Measurements from ENCODE around the gene KLHDC8A. TPM values are rescaled to one million over a fixed set of nuclear protein-coding genes. Genes with fewer than 3 reads are reported as not detected.

The KLHDC8A gene
- total and polyA plus RNA-seq, 9 of the 15 experiments (the other 6 are each of a cell fraction or from before 2014, with no cell fraction given), result 0.01 to 0.54 (median 0.04) TPM; not detected in 6

GRCh38 chr1:205326812-205327466 is 29.8 kb downstream of the KLHDC8A start (continued):
- TF ChIP-seq GABPA (tag; conservative IDR thresholded peaks at IDR 0.05; ENCODE audit: low read depth), result peak; percentile 53; the same call in 1 of the 2 replicates
- no peak for TF ChIP-seq WHSC1 (IDR thresholded peaks at IDR 0.05; ENCODE audit: low read length)
- no peak for TF ChIP-seq NEUROD1 (IDR thresholded peaks at IDR 0.05; ENCODE audit: borderline replicate concordance, low read depth, low read length, partially characterized antibody)
- no peak for TF ChIP-seq PTBP1 (IDR thresholded peaks at IDR 0.05; ENCODE audit: low read depth, low read length)
- TF ChIP-seq KDM2B (CRISPR knock-in tag; IDR thresholded peaks at IDR 0.05), result 0 out of 2 replicates have a peak, but pooled peaks have one; percentile 9
- no peak for TF ChIP-seq CGGBP1 (CRISPR knock-in tag; IDR thresholded peaks at IDR 0.05)
- no peak for TF ChIP-seq TAF9B (IDR thresholded peaks at IDR 0.05; ENCODE audit: partially characterized antibody)
- TF ChIP-seq ILF3 (IDR thresholded peaks at IDR 0.05; ENCODE audit: borderline replicate concordance), result no peak
- TF ChIP-seq SETDB1 (IDR thresholded peaks at IDR 0.05; ENCODE audit: low read length), result no peak
- TF ChIP-seq MTA3 (IDR thresholded peaks at IDR 0.05; ENCODE audit: borderline replicate concordance), result no peak
- no peak for TF ChIP-seq ZNF655 (CRISPR knock-in tag; IDR thresholded peaks at IDR 0.05)
- peak; percentile 55; the same call in 1 of the 2 replicates for TF ChIP-seq CXXC5 (CRISPR knock-in tag; IDR thresholded peaks at IDR 0.05)
- no peak for TF ChIP-seq ZC3H11A (IDR thresholded peaks at IDR 0.05; ENCODE audit: low read depth, low read length)
- TF ChIP-seq EP300 (IDR thresholded peaks at IDR 0.05; ENCODE audit: low read length), result peak; percentile 66
- no peak for TF ChIP-seq SUPT5H (IDR thresholded peaks at IDR 0.05)
- TF ChIP-seq ZNF740 (CRISPR knock-in tag; IDR thresholded peaks at IDR 0.05), result peak; percentile 44; the same call in 1 of the 2 replicates
- no peak for TF ChIP-seq ZNF740 (tag; IDR thresholded peaks at IDR 0.05)
- no peak for TF ChIP-seq MEF2D (tag; conservative IDR thresholded peaks at IDR 0.05; ENCODE audit: low read depth)
- TF ChIP-seq E2F1 (CRISPR knock-in tag; IDR thresholded peaks at IDR 0.05), result no peak
- no peak for TF ChIP-seq THAP12 (CRISPR knock-in tag; IDR thresholded peaks at IDR 0.05)
- TF ChIP-seq ZNF589 (CRISPR knock-in tag; IDR thresholded peaks at IDR 0.05; ENCODE audit: low read depth), result peak; percentile 44; the same call in 1 of the 2 replicates
- TF ChIP-seq RCOR1 (IDR thresholded peaks at IDR 0.05; ENCODE audit: borderline replicate concordance in 1 of 2, low read depth in 2 of 2, low read length in 2 of 2), result peak; percentile 54 to 95; a peak in 3 of 4 replicates
